D721Med (cell line): ENCODE results near the gene MAZ.
"Not testable (repeated sequence)": the region's sequence is repeated elsewhere in the genome, so short reads cannot be mapped to it uniquely, and the experiment has no call there.

Experiments used
- DNase-seq: peaks from one replicate; pipeline ENCODE4 v3.0.0; 2011; ENCODE audit warnings: low spot score; ENCODE audit not compliant: insufficient read length
- FAIRE-seq: peaks from 2 replicates; lab custom pipeline; 2011; peaks lifted over from hg19 to GRCh38; lab: Jason Lieb, UNC
- TF ChIP-seq, protein P1 (sequence below): IDR thresholded peaks from 2 replicates; pipeline ENCODE4 v1.5.1; 2012; ENCODE audit warnings: mild to moderate bottlenecking, control low read depth; ENCODE audit not compliant: insufficient read depth; ENCODE audit errors: missing control alignments

MAZ gene

DNA sequence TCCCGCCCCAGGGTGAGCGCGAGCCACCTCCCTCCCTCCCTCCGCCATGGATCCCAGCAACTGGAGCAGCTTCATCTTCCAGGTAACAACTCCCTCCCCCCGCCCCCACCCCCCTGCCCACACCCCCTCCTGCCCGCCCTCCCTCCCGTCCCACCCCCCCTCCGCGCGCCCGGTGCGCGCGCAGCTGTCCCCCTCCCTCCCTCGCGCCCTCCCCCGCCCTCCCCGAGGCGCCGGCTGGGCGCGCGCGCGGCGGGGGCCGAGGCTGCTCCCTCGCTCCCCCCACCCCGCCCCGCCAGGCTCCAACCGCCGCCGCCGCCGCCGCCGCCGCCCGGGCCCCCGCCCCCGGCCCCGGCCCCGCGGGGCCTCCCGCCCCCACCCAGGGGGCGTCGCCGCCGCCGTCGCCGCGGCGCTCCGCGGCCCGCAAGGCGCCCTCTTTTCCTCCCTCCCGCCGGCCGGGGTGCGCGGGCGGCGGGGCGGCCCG is at the start of gene MAZ:
Gene MAZ, plus strand, starts transcription at position 431 of the 481 bp plus-strand sequence. CDS start 173 bp downstream, outside the sequence.
- no peak for FAIRE-seq
- TF ChIP-seq, protein P1, sequence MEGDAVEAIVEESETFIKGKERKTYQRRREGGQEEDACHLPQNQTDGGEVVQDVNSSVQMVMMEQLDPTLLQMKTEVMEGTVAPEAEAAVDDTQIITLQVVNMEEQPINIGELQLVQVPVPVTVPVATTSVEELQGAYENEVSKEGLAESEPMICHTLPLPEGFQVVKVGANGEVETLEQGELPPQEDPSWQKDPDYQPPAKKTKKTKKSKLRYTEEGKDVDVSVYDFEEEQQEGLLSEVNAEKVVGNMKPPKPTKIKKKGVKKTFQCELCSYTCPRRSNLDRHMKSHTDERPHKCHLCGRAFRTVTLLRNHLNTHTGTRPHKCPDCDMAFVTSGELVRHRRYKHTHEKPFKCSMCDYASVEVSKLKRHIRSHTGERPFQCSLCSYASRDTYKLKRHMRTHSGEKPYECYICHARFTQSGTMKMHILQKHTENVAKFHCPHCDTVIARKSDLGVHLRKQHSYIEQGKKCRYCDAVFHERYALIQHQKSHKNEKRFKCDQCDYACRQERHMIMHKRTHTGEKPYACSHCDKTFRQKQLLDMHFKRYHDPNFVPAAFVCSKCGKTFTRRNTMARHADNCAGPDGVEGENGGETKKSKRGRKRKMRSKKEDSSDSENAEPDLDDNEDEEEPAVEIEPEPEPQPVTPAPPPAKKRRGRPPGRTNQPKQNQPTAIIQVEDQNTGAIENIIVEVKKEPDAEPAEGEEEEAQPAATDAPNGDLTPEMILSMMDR = no peak
- DNase-seq = no peak

DNA sequence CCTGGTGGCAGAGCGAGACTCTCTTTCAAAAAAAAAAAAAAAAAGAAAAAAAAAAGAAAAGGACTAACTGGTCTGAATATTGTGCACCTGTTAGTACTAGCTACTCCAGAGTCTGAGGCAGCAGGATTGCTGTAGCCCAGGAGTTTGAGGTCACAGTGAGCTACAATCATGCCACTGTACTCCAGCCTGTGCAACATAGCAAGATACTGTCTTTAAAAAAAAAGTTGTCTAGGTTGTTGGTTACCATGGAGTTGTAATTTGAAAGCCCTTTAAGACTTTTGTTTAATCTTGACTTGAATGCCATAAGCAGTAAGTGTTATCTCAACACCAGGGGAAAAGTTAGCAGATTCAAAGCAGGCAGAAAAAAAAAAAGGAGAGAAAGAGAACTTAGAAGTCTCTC is 49.7 kb upstream of the MAZ start:
- TF ChIP-seq, protein P1 = no peak
- FAIRE-seq = no peak
- no peak for DNase-seq

- DNase-seq, FAIRE-seq: not testable (repeated sequence)
Measured at GRCh38 chr16:29757086-29757485, 49.2 kb upstream of the MAZ start.

DNA sequence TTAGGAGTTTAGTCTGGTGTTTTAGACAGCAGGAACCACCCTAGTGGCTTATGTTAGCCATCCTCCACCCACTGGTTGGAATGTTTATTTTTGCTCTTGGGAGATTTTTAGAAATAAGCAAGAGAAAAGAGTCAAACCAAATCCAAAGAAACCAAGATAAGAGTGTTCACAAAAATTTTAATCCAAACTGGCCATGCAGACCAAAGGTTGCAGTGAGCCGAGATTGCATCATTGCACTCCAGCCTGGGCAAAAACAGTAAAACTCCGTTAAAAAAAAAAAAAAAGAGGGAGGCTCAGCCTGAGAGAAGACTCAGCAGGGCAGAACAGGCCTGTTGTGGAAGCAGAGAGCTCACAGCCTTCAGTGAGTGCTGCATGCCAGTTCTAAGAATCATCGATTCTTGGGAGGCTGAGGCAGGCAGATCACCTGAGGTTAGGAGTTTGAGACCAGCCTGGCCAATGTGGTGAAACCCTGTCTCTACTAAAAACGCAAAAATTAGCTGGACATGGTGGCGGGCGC is 48.3 kb upstream of the MAZ start:
- TF ChIP-seq, protein P1 = no peak
- DNase-seq (no peak), FAIRE-seq (no peak)

- TF ChIP-seq, protein P1 = no peak
- FAIRE-seq = no peak
- DNase-seq = no peak
Measured at GRCh38 chr16:29760567-29761279, 45.6 kb upstream of the MAZ start.

DNA sequence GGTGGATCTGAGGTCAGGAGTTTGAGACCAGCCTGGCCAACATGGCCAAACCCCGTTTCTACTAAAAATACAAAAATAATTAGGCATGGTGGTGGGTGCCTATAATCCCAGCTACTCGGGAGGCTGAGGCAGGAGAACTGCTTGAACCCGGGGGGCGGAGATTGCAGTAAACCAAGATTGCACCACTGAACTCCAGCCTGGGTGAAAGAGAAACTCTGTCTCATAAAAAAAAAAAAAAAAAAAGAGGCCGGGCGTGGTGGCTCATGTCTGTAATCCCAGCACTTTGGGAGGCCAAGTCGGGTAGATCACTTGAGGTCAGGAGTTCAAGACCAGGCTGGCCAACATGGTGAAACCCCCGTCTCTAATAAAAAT is 45.1 kb upstream of the MAZ start:
- not testable (repeated sequence) for FAIRE-seq, DNase-seq

GRCh38 chr16:29761882-29762281 is 44.4 kb upstream of the MAZ start:
- TF ChIP-seq, protein P1 = no peak
- DNase-seq (no peak), FAIRE-seq (no peak)

GRCh38 chr16:29763326-29763725 is 43.0 kb upstream of the MAZ start:
- TF ChIP-seq, protein P1 = no peak
- FAIRE-seq = no peak
- no peak for DNase-seq
